Measurements from ENCODE around the gene RLF.

The RLF gene

GRCh38 chr1:40239626-40240025 lies 78.4 kb downstream of the RLF start:
- Mint-ChIP-seq H3K4me3 (no peak overlapping the region), H3K36me3 (ENCODE audit: low read depth) (peaks cover 43% of the 10 kb centered on the region), H3K27me3 (no peaks in the 10 kb centered on the region), H3K9me3 (no peaks in the 10 kb centered on the region), H3K27ac (no peak overlapping the region), H3K4me1 (peaks cover 35% of the 10 kb centered on the region)
- DNase-seq (no peak), ATAC-seq (no peak)

GRCh38 chr1:40240390-40240789 lies 79.2 kb downstream of the RLF start:
- H3K36me3 Mint-ChIP-seq (ENCODE audit: low read depth), result peaks cover 37% of the 10 kb centered on the region
- no peaks in the 10 kb centered on the region for H3K9me3 Mint-ChIP-seq
- H3K4me1 Mint-ChIP-seq, result peaks cover 38% of the 10 kb centered on the region
- ATAC-seq (no peak), DNase-seq (no peak)
- no peak overlapping the region for H3K27ac Mint-ChIP-seq
- no peaks in the 10 kb centered on the region for H3K27me3 Mint-ChIP-seq
- H3K4me3 Mint-ChIP-seq, result no peak overlapping the region

- no peaks in the 10 kb centered on the region for H3K27me3 Mint-ChIP-seq
- ATAC-seq (peak; percentile 24), DNase-seq (no peak)
- peak overlapping the region; percentile 81 for H3K27ac Mint-ChIP-seq
- no peaks in the 10 kb centered on the region for H3K9me3 Mint-ChIP-seq
- peaks cover 38% of the 10 kb centered on the region for H3K4me1 Mint-ChIP-seq
- H3K36me3 Mint-ChIP-seq (ENCODE audit: low read depth), result peaks cover 29% of the 10 kb centered on the region
- H3K4me3 Mint-ChIP-seq, result peak overlapping the region; percentile 25
Observed at GRCh38 chr1:40241362-40241761, 80.2 kb downstream of the RLF start.

- H3K9me3 Mint-ChIP-seq, result no peaks in the 10 kb centered on the region
- DNase-seq (no peak), ATAC-seq (no peak)
- H3K27ac Mint-ChIP-seq, result no peak overlapping the region
- no peaks in the 10 kb centered on the region for H3K27me3 Mint-ChIP-seq
- peaks cover 9% of the 10 kb centered on the region for H3K36me3 Mint-ChIP-seq (ENCODE audit: low read depth)
- H3K4me1 Mint-ChIP-seq, result peaks cover 28% of the 10 kb centered on the region
- no peak overlapping the region for H3K4me3 Mint-ChIP-seq
Observed at GRCh38 chr1:40243351-40243750, 82.2 kb downstream of the RLF start.

- no peak for DNase-seq
- ATAC-seq, result no peak
- Mint-ChIP-seq H3K27ac (no peak overlapping the region), H3K27me3 (no peaks in the 10 kb centered on the region), H3K4me1 (peaks cover 24% of the 10 kb centered on the region), H3K36me3 (ENCODE audit: low read depth) (peaks cover under 1% of the 10 kb centered on the region), H3K4me3 (no peak overlapping the region), H3K9me3 (no peaks in the 10 kb centered on the region)
Observed at GRCh38 chr1:40244138-40244744, 83.1 kb downstream of the RLF start.

- no peaks in the 10 kb centered on the region for H3K9me3 Mint-ChIP-seq
- no peak overlapping the region for H3K27ac Mint-ChIP-seq
- H3K36me3 Mint-ChIP-seq (ENCODE audit: low read depth), result no peaks in the 10 kb centered on the region
- ATAC-seq (no peak), DNase-seq (no peak)
- peaks cover 24% of the 10 kb centered on the region for H3K4me1 Mint-ChIP-seq
- H3K27me3 Mint-ChIP-seq, result no peaks in the 10 kb centered on the region
- H3K4me3 Mint-ChIP-seq, result no peak overlapping the region
Observed at GRCh38 chr1:40245686-40246085, 84.5 kb downstream of the RLF start.

- Mint-ChIP-seq H3K36me3 (ENCODE audit: low read depth) (no peaks in the 10 kb centered on the region), H3K9me3 (no peaks in the 10 kb centered on the region), H3K27me3 (no peaks in the 10 kb centered on the region), H3K4me3 (no peak within 1 kb of the TSS), H3K4me1 (peaks cover 7% of the 10 kb centered on the region), H3K27ac (no peak within 1 kb of the TSS)
- ATAC-seq (no peak), DNase-seq (no peak)
Observed at GRCh38 chr1:40247655-40248054, 86.5 kb downstream of the RLF start, which contains the start of gene TMCO2. TSS of gene TMCO2 (plus strand) at chr1:40247937. CDS start at chr1:40247994, 57 bp downstream.

- H3K27me3 Mint-ChIP-seq, result no peaks in the 10 kb centered on the region
- no peak for DNase-seq
- no peak overlapping the region for H3K4me3 Mint-ChIP-seq
- H3K4me1 Mint-ChIP-seq, result peaks cover 7% of the 10 kb centered on the region
- ATAC-seq, result no peak
- H3K27ac Mint-ChIP-seq, result no peak overlapping the region
- no peaks in the 10 kb centered on the region for H3K36me3 Mint-ChIP-seq (ENCODE audit: low read depth)
- no peaks in the 10 kb centered on the region for H3K9me3 Mint-ChIP-seq
Observed at GRCh38 chr1:40248412-40248811, 87.2 kb downstream of the RLF start.

GRCh38 chr1:40251456-40251855 lies 90.3 kb downstream of the RLF start:
- H3K4me1 Mint-ChIP-seq, result peaks cover 11% of the 10 kb centered on the region
- H3K36me3 Mint-ChIP-seq (ENCODE audit: low read depth), result no peaks in the 10 kb centered on the region
- no peaks in the 10 kb centered on the region for H3K27me3 Mint-ChIP-seq
- ATAC-seq (no peak), DNase-seq (no peak)
- no peak overlapping the region for H3K4me3 Mint-ChIP-seq
- H3K27ac Mint-ChIP-seq, result no peak overlapping the region
- H3K9me3 Mint-ChIP-seq, result no peaks in the 10 kb centered on the region

GRCh38 chr1:40252601-40253000 lies 91.4 kb downstream of the RLF start:
- no peaks in the 10 kb centered on the region for H3K9me3 Mint-ChIP-seq
- ATAC-seq (no peak), DNase-seq (no peak)
- no peak overlapping the region for H3K4me3 Mint-ChIP-seq
- peaks cover 18% of the 10 kb centered on the region for H3K4me1 Mint-ChIP-seq
- peaks cover 1% of the 10 kb centered on the region for H3K36me3 Mint-ChIP-seq (ENCODE audit: low read depth)
- no peaks in the 10 kb centered on the region for H3K27me3 Mint-ChIP-seq
- H3K27ac Mint-ChIP-seq, result no peak overlapping the region

- no peak overlapping the region for H3K27ac Mint-ChIP-seq
- H3K4me3 Mint-ChIP-seq, result no peak overlapping the region
- no peak for DNase-seq
- H3K27me3 Mint-ChIP-seq, result no peaks in the 10 kb centered on the region
- H3K9me3 Mint-ChIP-seq, result no peaks in the 10 kb centered on the region
- H3K36me3 Mint-ChIP-seq (ENCODE audit: low read depth), result peaks cover 7% of the 10 kb centered on the region
- no peak for ATAC-seq
- H3K4me1 Mint-ChIP-seq, result peaks cover 37% of the 10 kb centered on the region
Observed at GRCh38 chr1:40255231-40255630, 94.0 kb downstream of the RLF start.

- DNase-seq (no peak), ATAC-seq (no peak)
- Mint-ChIP-seq H3K27ac (peak overlapping the region; percentile 96), H3K4me1 (peaks cover 49% of the 10 kb centered on the region), H3K27me3 (no peaks in the 10 kb centered on the region), H3K9me3 (no peaks in the 10 kb centered on the region), H3K4me3 (peak overlapping the region; percentile 92), H3K36me3 (ENCODE audit: low read depth) (peaks cover 20% of the 10 kb centered on the region)
Observed at GRCh38 chr1:40256401-40257084, 95.4 kb downstream of the RLF start.

GRCh38 chr1:40257313-40257687 lies 96.1 kb downstream of the RLF start:
- no peak for ATAC-seq
- Mint-ChIP-seq H3K4me1 (peaks cover 53% of the 10 kb centered on the region), H3K27ac (peak overlapping the region; percentile 96), H3K4me3 (peak overlapping the region; percentile 92), H3K36me3 (ENCODE audit: low read depth) (peaks cover 28% of the 10 kb centered on the region), H3K9me3 (no peaks in the 10 kb centered on the region), H3K27me3 (no peaks in the 10 kb centered on the region)
- DNase-seq, result no peak

- Mint-ChIP-seq H3K27me3 (no peaks in the 10 kb centered on the region), H3K36me3 (ENCODE audit: low read depth) (peaks cover 32% of the 10 kb centered on the region), H3K4me1 (peaks cover 57% of the 10 kb centered on the region), H3K9me3 (no peaks in the 10 kb centered on the region), H3K27ac (peak within 1 kb of the TSS; percentile 96), H3K4me3 (peak within 1 kb of the TSS; percentile 92)
- DNase-seq (peak; percentile 93), ATAC-seq (peak; percentile 99)
Observed at GRCh38 chr1:40257688-40258444, 96.7 kb downstream of the RLF start, which contains the start of gene ZMPSTE24. TSS of gene ZMPSTE24 (plus strand) at chr1:40258236. CDS start at chr1:40258272, 36 bp downstream.

- Mint-ChIP-seq H3K27me3 (no peaks in the 10 kb centered on the region), H3K4me3 (peak overlapping the region; percentile 92), H3K4me1 (peaks cover 62% of the 10 kb centered on the region), H3K36me3 (ENCODE audit: low read depth) (peaks cover 37% of the 10 kb centered on the region), H3K9me3 (no peaks in the 10 kb centered on the region), H3K27ac (peak overlapping the region; percentile 96)
- no peak for ATAC-seq
- DNase-seq, result no peak
Observed at GRCh38 chr1:40258445-40258769, 97.2 kb downstream of the RLF start.
